Memory B cell (primary cell): Measurements from ENCODE around the gene MBD6.

ENCODE experiments used
- ATAC-seq: fragments of 150-1000 bp; cut with Tn5 transposase; 2 replicates; pipeline ENCODE4 v1.10.0; 2021; ENCODE audit warnings: low read depth, mild to moderate bottlenecking, moderate library complexity
- DNase-seq, 2 donors: peaks; one replicate each; pipeline ENCODE4 v3.0.0; 2022; ENCODE audit warnings: low spot score in 2 of 2
- H3K27ac Mint-ChIP-seq: one replicate; pipeline ENCODE4 v1.8.0; 2022; ENCODE audit warnings: mild to moderate bottlenecking, moderate library complexity, mixed read lengths
- H3K27me3 Mint-ChIP-seq: one replicate; pipeline ENCODE4 v1.8.0; 2022; ENCODE audit warnings: mixed read lengths
- H3K36me3 Mint-ChIP-seq: one replicate; pipeline ENCODE4 v1.8.0; 2022; ENCODE audit warnings: mild to moderate bottlenecking, mixed read lengths
- H3K4me1 Mint-ChIP-seq: one replicate; pipeline ENCODE4 v1.8.0; 2022; ENCODE audit warnings: mixed read lengths
- H3K4me3 Mint-ChIP-seq: one replicate; pipeline ENCODE4 v1.8.0; 2022; ENCODE audit warnings: mild to moderate bottlenecking, moderate library complexity, mixed read lengths
- H3K9me3 Mint-ChIP-seq: one replicate; pipeline ENCODE4 v1.8.0; 2022; ENCODE audit warnings: mixed read lengths

Gene MBD6

DNA sequence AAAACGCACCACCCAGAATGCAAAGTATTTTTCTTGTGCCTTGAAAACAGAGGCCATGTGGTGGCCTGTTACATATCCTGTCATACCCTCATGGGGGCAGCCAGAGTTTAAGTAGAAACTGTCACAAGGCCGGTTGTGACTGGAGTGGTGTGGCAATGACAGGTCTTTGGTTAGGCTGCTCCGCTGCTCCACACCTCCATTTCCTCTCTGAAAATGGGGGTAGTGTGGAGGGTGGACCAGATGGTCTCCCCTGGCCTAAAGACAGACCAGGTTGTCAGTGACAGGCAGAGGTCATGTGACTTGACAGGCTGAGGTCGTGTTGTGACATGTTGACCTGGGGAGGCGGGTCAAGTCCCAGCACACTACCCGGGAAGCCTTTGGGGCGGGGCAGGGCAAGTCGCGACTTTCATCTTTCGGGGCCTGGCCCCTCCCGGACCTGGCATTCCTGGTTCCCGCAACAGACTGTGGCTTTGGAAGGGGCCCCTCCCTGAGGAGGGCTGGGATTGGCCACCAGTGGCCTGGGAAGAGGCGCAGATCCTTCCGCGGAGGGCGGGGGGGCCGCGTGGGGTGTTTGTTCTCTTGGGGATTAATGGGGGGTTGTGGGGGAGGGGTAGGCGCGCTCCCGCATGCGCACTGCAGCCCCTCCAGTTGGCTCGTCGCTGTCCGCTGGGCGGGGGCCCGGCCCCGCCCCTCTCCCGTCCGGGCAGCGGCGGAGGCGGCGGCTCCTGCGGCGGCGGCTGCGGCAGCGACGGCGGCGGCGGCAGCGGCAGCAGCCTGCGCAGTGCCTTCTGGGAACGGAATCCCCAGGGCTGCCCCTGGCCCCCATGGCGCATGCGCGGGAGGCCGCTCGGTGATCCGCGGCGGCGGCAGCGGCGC is at the start of gene MBD6:
Gene MBD6 (plus strand): TSS at position 814 of the 876 bp plus-strand sequence. CDS start 1,480 bp downstream, outside the sequence.
- H3K27me3 Mint-ChIP-seq: no peaks in the 10 kb centered on the region
- no peaks in the 10 kb centered on the region for H3K9me3 Mint-ChIP-seq
- peaks cover 48% of the 10 kb centered on the region for H3K4me1 Mint-ChIP-seq
- H3K4me3 Mint-ChIP-seq: peak within 1 kb of the TSS; percentile 97
- H3K36me3 Mint-ChIP-seq: peaks cover 11% of the 10 kb centered on the region
- ATAC-seq (peak; percentile 29), DNase-seq (peak; percentile 89 to 91)
- H3K27ac Mint-ChIP-seq: peak within 1 kb of the TSS; percentile 99

DNA sequence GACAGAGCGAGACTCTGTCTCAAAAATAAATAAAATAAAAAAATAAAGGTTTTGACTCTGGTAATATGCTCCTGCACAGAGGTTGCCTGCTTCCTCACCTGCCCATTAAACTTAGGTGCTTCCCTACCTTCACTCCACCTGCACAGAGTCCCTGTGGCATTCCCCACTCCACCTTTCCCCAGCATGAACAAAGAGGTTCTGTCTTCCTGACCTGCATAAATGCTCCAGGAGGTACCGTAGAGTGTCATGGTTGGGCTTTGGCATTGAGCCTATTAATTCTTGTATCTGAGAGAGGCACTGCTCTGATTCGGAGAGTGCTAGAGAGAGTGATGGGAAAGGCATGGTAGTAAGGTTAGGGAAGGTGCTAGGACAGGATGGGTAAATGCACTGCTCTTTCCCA is 49.2 kb upstream of the MBD6 start:
- peaks cover 34% of the 10 kb centered on the region for H3K36me3 Mint-ChIP-seq
- no peak for DNase-seq

GRCh38 chr12:57473886-57474285 is 48.7 kb upstream of the MBD6 start:
- Mint-ChIP-seq H3K36me3 (peaks cover 33% of the 10 kb centered on the region), H3K27me3 (no peaks in the 10 kb centered on the region), H3K27ac (no peak overlapping the region), H3K4me1 (peaks cover 50% of the 10 kb centered on the region), H3K9me3 (no peaks in the 10 kb centered on the region), H3K4me3 (peak overlapping the region; percentile 70)
- DNase-seq (no peak), ATAC-seq (no peak)

More for the DNA sequence above, 49.2 kb upstream of the MBD6 start:
- H3K27me3 Mint-ChIP-seq: no peaks in the 10 kb centered on the region
- no peak for ATAC-seq
- no peaks in the 10 kb centered on the region for H3K9me3 Mint-ChIP-seq
- H3K4me3 Mint-ChIP-seq: no peak overlapping the region
- peaks cover 45% of the 10 kb centered on the region for H3K4me1 Mint-ChIP-seq
- H3K27ac Mint-ChIP-seq: no peak overlapping the region

DNA sequence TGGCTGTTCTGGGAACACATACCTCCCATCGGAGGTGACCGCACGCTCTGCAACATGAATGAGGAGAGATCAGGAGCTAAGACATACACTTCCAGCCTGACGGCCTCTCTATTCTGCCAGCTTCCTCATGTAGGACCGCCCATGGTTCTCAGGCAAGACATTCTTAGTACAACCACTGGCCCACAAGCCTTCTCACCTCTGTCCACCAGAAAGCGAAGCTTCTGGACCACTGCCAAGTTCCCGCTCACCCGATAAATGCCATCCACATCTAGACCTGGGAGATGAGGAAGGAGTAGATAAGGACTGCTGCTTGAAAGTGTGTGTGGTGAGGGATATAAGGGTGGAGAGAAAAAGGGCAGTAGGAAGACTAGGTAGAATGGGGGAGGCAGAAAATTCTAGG is 48.2 kb upstream of the MBD6 start:
- H3K27me3 Mint-ChIP-seq: no peaks in the 10 kb centered on the region
- peak overlapping the region; percentile 1 for H3K27ac Mint-ChIP-seq
- ATAC-seq (no peak), DNase-seq (no peak)
- no peaks in the 10 kb centered on the region for H3K9me3 Mint-ChIP-seq
- peak overlapping the region; percentile 70 for H3K4me3 Mint-ChIP-seq
- peaks cover 53% of the 10 kb centered on the region for H3K4me1 Mint-ChIP-seq
- peaks cover 30% of the 10 kb centered on the region for H3K36me3 Mint-ChIP-seq

DNA sequence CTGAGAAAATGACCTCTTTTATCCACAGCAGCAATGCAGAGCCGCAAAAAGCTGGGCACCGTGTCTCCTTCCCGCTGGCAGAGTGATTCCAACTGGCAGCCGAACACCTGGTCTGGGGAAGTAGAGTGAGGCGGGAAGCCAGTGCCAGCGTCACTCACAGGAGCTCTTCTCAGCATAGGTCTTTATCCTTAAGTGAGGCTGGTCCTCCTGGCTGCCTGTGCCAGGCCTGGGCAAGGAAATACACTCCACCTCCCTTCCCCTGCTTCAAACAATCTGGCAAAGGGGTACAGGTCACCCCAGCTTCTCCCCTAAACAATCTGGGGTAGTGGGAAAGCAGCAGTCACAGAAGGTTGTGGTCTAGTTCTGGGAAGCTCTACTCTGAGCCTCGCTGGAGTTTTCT is 47.8 kb upstream of the MBD6 start:
- DNase-seq: no peak
- ATAC-seq: no peak
- Mint-ChIP-seq H3K36me3 (peaks cover 27% of the 10 kb centered on the region), H3K4me3 (peak overlapping the region; percentile 70), H3K27ac (peak overlapping the region; percentile 1), H3K9me3 (no peaks in the 10 kb centered on the region), H3K27me3 (no peaks in the 10 kb centered on the region), H3K4me1 (peaks cover 57% of the 10 kb centered on the region)

DNA sequence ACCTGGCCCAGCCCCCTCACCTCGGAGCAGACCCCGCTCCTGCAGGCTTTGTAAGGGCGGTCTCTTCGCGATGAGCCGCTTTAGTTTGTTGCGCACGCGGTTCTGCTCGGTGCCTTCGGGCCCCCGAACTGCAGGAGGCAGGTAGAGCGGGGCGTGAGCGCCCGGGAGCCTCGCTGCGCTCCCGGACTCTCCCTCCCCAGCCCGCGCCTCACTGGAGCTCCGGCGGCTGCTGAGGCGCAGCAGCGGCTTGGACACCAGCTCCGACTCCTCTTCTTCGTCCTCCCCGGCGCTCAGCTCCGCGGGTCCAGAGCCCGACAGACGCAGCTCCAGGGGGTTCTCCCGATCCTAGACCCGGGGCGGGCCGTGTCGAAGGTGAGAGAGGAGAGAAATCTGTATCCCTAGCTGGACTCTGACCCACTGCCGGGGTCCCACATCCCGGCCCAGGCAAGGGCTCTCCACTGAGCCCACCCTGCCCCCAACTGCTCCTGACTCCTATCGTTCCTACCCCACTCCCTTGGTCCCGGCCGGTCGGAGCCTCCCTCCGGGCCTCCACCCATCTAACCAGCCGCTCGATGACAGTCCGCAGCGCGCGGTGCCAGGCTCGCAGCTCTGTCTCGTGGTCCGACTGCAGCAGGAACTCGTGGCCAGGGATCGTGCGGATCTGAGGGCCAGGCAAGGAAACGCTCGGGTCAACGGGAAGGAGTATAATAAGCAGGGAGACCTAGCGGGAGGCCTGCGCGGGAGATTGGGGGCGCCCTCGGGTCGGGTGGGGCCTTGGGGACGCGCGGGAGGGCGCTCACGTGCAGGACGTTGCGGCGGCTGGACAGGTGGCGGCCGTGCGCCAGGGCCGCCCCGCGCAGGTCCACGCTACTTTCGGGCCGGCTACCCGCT is 47.1 kb upstream of the MBD6 start:
- H3K27me3 Mint-ChIP-seq: no peaks in the 10 kb centered on the region
- H3K4me1 Mint-ChIP-seq: peaks cover 61% of the 10 kb centered on the region
- H3K36me3 Mint-ChIP-seq: peaks cover 27% of the 10 kb centered on the region
- DNase-seq (no peak), ATAC-seq (no peak)
- H3K27ac Mint-ChIP-seq: peak overlapping the region; percentile 99
- H3K9me3 Mint-ChIP-seq: no peaks in the 10 kb centered on the region
- H3K4me3 Mint-ChIP-seq: peak overlapping the region; percentile 99

GRCh38 chr12:57476162-57476992 is 46.2 kb upstream of the MBD6 start:
- peak; percentile 49 to 67 for DNase-seq
- Mint-ChIP-seq H3K36me3 (peaks cover 25% of the 10 kb centered on the region), H3K27ac (peak overlapping the region; percentile 99), H3K27me3 (no peaks in the 10 kb centered on the region), H3K4me3 (peak overlapping the region; percentile 99), H3K4me1 (peaks cover 62% of the 10 kb centered on the region), H3K9me3 (no peaks in the 10 kb centered on the region)
- peak; percentile 41 for ATAC-seq

DNA sequence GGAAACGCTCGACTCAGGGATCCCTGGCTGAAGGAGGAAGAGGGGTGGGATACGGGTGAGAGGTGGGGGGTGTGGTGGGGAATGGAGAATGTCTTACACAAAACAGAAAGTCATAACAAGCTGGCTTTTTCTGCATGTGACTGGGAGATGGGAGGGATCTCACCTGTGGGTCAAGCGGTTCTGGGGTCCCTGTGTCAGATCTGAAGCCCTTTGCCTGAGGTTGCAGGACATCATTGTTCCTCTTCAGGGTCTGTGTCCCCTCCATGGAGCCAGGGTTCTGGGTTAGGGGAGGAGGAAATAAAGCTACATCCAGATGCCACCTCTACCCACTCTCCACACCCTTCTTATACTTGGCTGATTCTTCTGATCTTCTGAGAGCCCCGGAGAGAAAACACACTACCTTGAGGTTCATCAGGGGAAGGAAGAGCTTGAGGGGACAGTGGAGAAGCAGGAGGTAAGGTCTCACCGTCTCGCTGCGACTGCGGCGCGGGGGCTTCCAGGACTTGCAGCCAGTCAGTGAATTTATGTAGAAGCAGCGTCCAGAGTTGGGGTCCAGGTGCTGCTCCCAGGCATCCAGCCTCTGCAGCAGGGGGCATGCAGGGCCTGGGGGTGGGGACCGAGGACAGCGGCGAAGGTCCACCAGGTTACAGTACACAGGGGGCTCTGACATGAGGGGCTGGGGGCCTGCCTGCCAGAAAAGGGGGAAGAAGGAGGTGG is 45.5 kb upstream of the MBD6 start:
- Mint-ChIP-seq H3K9me3 (no peaks in the 10 kb centered on the region), H3K27ac (peak overlapping the region; percentile 99), H3K27me3 (no peaks in the 10 kb centered on the region), H3K36me3 (peaks cover 23% of the 10 kb centered on the region), H3K4me3 (peak overlapping the region; percentile 99), H3K4me1 (peaks cover 67% of the 10 kb centered on the region)
- DNase-seq: no peak
- ATAC-seq: no peak

DNA sequence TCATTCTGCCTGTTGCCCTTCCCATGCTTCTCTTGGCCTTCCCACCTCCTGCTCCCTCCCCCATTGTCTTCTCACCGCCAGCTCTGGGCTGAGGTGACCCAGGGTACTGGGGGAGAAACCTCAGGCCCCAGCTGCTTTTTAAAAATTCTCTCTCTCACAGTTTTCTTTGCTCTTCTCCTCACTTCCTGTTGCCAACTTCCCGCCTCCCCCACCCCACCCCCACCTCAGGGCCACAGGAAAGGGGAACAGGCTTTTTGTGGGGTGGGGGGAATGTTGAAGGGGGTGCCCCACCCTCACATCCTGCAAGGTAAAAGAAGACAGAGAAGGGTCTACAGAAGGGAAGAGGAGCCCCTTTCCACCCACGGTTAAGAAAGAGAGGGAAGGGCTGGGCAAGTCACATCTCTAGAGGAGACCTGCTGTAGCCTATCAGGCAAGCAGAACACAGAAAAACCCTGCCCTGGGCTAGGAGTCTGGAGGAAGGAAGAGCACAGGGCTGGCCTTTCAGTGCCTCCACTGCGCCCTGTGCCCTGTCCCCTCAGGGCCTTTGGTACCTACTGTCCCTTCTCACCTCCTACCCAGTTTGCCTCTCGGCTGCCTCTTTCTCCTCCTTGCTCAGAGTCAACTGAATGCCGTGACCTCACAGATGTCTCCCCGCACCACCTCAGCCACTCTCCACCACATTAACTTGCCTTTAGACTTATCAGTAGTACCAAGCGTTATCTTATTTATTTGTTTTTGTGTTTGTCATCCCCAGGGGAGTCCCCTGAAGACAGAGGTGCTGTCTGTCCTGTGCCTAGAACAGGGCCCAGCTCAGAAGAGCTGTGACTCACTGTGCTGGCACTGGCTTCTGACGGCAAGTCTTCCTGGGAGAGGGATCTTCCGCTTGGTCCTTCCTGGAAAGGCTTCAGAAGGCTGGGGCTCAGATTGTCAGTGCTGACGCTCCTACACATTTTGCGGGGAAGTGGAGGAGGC is 44.6 kb upstream of the MBD6 start:
- Mint-ChIP-seq H3K9me3 (no peaks in the 10 kb centered on the region), H3K27me3 (no peaks in the 10 kb centered on the region), H3K4me1 (peaks cover 62% of the 10 kb centered on the region), H3K36me3 (peaks cover 18% of the 10 kb centered on the region), H3K4me3 (peak overlapping the region; percentile 99), H3K27ac (peak overlapping the region; percentile 99)
- no peak for DNase-seq
- ATAC-seq: peak; percentile 41

- Mint-ChIP-seq H3K4me3 (peak overlapping the region; percentile 99), H3K27ac (peak overlapping the region; percentile 99), H3K9me3 (no peaks in the 10 kb centered on the region), H3K36me3 (peaks cover 13% of the 10 kb centered on the region), H3K27me3 (no peaks in the 10 kb centered on the region), H3K4me1 (peaks cover 62% of the 10 kb centered on the region)
- ATAC-seq (no peak), DNase-seq (no peak)
Observed at GRCh38 chr12:57479043-57479375, 43.6 kb upstream of the MBD6 start.

DNA sequence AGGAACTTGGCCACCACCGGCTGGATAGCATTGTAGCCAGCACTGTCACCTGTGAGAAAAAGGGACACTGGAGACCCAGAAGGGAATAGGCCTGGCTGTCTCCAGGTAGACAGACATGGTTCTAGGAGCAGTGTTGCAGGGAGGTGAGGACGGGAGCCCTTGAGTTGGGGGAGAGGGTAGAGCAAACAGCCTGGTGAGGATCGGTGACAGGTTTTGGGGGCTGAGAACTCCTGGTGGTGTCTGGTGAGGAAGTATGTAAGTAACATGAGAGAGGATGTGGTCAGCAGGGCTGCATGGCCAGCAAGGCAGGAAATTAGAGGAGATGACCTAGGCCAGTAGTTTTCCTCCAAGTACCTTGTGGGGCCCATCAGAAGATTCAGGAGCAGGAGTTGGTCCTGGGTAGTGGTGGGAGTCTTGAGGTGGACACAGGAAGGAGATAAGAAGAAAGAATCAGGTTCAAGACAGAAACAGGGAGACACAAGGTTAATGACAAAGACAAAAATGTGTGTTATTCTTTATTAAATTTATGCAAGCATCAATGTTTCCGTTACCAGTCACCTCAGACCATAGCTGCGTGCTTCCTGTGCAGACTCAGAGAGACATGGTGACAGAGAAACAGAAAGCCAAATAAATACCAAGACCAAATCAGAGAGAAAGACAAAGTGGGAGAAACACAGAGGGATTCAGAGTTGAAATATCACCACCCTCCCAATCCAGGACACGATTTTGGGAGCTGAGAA is 43.1 kb upstream of the MBD6 start, which contains the start of gene ARHGAP9:
Gene ARHGAP9 (minus strand): TSS at position 491 of the 740 bp plus-strand sequence. CDS start 460 bp downstream, at position 31.
- peak within 1 kb of the TSS; percentile 99 for H3K27ac Mint-ChIP-seq
- H3K4me1 Mint-ChIP-seq: peaks cover 57% of the 10 kb centered on the region
- no peaks in the 10 kb centered on the region for H3K9me3 Mint-ChIP-seq
- ATAC-seq (peak; percentile 70), DNase-seq (peak; percentile 49 to 56)
- H3K36me3 Mint-ChIP-seq: peaks cover 8% of the 10 kb centered on the region
- H3K4me3 Mint-ChIP-seq: peak within 1 kb of the TSS; percentile 99
- H3K27me3 Mint-ChIP-seq: no peaks in the 10 kb centered on the region

DNA sequence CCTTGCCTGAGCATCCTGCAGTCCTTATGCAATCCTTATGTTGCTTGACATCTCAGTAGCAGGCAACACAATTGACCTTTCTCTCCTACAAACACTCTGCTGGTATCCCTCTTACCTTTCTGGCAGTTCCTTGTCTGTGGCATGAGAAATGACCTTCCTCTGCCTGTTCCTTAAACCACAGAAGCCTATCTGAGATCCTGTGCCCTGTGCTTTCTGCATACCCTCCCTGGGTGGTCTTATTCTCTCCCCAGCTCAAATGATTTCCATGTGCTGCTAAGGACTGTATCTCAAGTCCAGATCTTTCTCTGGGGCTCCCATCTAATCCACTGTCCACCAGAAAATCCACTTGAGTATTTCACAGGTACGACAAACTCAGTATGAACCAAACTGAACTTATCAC is 41.0 kb upstream of the MBD6 start:
- Mint-ChIP-seq H3K36me3 (no peaks in the 10 kb centered on the region), H3K9me3 (no peaks in the 10 kb centered on the region), H3K4me3 (peak overlapping the region; percentile 43), H3K27ac (peak overlapping the region; percentile 99), H3K4me1 (peaks cover 47% of the 10 kb centered on the region), H3K27me3 (no peaks in the 10 kb centered on the region)
- DNase-seq (no peak), ATAC-seq (no peak)
